GM21526 (cell line): Measurements from ENCODE around the gene TCF7L2.

Experiments used
- ATAC-seq: cut with Tn5 transposase; IDR thresholded peaks from one replicate; pipeline ENCODE4 v1.9.1; 2021; ENCODE audit warnings: moderate library complexity; ENCODE audit not compliant: unreplicated experiment, low FRiP score

Gene TCF7L2

GRCh38 chr10:112990271-112990670 lies 40.2 kb downstream of the TCF7L2 start:
- no peak for ATAC-seq

DNA sequence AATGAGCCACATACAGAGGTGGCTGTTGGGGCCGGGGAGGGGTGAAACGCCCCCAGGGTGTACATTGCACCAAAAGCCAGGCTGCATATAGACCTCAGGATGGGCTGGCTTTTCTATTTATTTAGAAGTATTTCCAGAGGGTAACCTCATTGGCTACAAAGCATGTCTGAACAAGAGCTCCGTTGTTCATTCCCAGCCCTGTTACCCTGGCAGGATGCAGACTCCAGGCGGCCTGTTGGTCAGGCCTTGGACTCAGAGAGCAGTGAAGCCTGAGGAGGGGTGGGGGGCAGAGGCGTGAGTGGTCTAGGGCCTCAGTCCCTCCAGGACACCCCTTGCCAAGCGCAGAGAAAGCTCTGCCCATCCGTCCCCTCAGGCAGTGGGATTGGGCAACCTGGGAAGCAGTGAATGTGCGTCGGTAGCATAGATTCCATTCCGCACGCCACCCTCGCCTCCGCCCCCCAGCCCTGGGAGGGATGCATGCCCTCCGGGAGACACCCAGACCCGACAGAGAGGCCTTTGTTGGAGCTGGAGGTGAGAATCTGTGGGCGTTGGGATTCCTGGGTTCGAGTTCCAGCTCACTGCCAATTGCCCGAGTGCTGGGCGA lies 41.9 kb downstream of the TCF7L2 start:
- no peak for ATAC-seq

GRCh38 chr10:112996462-112996861 lies 46.4 kb downstream of the TCF7L2 start:
- no peak for ATAC-seq

DNA sequence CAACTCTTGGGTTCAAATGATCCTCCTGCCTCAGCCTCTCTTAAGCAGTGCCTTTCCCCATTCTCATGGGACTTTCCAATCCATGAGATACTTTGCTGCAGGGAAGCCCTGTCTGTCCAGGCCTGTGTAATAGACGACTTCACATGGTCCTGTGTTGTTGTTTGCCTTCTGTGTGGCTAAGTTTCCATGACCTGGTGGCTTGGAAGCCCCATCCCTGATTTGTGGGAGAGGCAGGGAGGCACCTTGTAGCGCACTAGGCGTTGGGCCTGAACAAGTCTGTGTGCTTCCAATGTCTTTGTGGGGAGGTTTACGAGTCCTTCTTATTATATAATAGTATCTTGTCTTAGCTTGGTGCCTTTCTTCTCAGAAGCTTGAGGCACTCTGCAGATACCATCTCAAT lies 49.1 kb downstream of the TCF7L2 start:
- ATAC-seq = no peak

GRCh38 chr10:113000442-113000841 lies 50.4 kb downstream of the TCF7L2 start:
- no peak for ATAC-seq

GRCh38 chr10:113000876-113001598 lies 51.0 kb downstream of the TCF7L2 start:
- ATAC-seq = no peak

GRCh38 chr10:113001599-113002448 lies 51.8 kb downstream of the TCF7L2 start:
- no peak for ATAC-seq

- no peak for ATAC-seq
These were observed 52.4 kb downstream of the TCF7L2 start for GRCh38 chr10:113002449-113002777.

- no peak for ATAC-seq
These were observed 53.0 kb downstream of the TCF7L2 start for GRCh38 chr10:113003052-113003451.

DNA sequence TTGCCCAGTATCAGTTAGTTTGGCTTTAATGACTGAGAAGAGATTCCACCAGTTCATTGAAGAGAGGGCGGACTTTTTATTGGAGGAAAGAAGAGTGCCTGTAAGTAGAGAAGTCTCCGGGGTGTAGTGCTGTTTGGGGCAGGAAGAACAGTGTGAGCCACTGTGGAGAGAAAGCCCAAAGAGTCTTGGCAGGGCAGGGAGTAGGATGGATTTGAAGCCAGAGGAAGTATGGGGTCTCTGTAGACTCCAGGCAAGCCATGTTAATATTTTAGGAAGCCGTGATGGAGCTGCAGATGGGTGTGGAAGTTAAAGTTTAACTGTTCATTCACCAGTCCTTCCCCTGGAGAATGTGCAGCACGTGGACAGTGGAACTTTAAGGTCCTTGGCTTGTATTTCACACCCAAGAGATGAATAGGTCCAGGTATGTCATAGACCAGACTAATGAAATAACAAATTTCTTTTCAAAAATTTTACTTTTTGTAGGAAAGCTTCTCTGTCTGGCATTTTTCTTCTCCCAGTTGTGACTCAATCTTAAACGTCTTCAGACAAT lies 54.1 kb downstream of the TCF7L2 start:
- no peak for ATAC-seq

DNA sequence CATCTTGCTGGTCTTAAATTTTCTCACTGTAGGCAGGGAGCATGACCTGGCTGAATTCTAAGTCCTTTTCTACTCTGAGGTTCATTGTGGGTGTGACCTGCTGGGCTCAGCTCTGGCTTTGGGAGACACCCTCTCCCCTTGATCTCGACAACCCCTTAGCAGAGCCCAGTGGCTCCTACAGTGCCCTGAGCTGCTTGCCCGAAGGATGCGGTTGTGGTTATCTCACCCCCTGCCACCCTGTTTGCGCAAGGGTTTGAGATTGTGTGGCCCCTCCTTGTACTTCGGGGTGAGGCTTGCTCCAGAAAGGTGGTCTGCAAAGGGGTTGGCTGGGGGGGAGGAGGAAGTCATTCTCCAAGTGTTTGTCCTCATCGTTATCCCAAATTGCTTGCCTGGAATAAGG lies 55.3 kb downstream of the TCF7L2 start:
- ATAC-seq = no peak

DNA sequence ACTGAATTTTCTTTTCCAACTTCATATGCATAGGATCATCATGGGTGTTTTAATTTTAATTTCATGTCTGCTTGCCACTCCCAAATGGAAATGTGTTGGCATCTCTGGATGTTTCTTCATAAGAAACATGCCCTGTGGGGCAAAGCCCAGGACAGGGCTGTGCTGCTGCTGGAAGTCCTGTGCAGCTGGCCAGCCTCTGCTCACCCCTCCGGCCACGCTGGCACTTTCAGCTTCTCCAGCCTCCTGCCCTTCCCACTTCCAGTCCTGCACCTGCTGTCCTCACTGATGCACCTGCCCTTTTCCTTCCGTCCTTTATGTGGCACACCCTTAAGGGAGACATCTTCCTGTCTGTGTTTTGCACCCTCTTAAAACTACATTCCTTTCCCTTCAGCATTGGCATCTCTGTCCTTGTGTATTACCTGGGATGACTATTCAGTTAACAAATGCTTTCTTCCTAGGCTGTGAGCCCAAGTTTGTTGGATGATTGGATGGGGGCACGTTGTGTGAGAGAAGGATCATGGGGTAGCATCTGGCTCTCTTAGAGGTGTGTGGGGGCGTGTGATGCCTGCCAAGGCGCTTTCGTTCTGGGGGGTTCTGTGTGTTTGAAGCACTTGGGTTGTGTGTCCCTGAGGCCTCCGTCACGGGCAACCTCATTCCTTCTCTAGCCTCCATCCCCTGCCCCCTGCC lies 56.8 kb downstream of the TCF7L2 start:
- no peak for ATAC-seq

- ATAC-seq = no peak
These were observed 57.3 kb downstream of the TCF7L2 start for GRCh38 chr10:113007343-113007771.

DNA sequence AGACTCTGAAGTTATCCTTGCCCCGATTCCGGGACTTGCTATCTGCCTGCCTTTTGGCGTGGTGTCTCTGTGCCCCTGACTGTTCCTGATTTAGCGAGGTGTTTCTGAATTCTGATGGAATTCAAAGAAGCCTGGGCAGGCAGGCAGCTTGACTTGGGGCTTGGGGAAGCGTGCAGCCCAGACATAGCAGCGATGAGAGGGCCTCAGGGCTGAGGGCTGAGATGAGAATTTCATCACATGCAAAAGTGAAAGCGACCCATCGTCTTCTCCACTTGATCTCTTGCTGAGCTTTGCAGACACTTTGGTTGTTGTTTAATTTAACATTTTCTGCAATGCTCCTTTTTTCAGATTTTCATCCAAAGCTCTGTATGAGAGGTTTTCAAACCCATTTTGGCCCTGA lies 57.8 kb downstream of the TCF7L2 start:
- ATAC-seq = no peak

DNA sequence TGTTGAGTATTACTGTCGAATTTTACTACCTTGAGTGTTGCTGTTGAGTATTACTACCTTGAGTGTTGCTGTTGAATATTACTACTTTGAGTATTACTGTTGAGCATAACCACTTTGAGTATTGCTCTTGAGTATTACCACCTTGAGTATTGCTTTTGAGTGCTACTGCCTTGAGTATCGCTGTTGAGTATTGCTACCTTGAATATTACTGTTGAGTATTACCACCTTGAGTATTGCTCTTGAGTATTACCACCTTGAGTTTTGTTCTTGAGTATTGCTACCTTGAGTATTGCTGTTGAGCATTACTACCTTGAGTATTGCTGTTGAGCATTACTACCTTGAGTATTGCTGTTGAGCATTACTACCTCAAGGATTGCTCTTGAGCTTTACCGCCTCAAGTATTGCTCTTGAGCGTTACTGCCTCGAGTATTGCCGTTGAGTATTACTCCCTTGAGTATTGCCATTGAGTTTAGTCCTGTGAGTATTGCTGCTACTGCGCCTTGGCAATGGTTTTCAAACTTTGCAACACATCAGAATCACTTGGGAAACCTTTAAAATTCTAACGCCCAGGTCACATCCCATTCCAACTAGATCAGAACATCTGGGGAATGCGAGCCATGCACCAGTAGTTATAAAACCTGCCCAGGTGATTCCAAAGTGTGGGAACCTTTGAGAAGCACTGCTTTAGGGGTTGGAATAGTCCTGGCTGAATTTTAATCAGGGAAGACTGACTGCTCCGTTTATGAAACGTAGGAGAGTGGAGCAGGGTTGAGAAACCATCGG lies 61.7 kb downstream of the TCF7L2 start:
- no peak for ATAC-seq

DNA sequence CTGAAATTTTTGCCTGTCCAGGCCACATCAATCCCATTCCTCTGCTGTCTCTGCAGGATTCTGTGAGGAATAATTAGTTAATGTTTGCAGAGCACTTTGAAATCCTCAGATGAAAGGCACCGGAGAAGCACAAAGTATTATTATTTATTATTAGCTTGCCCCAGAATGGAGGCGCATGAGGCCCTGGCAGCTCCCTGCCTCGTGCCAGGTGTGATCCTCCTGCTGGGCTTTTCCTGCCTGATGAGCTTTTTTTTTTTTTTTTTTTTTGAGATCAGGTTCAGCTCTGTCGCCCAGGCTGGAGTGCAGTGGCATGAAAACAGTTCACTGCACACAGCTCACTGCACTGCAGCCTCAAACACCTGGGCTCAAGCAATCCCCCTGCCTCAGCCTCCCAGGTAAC lies 65.2 kb downstream of the TCF7L2 start:
- no peak for ATAC-seq

GRCh38 chr10:113017376-113017775 lies 67.3 kb downstream of the TCF7L2 start:
- ATAC-seq = no peak

DNA sequence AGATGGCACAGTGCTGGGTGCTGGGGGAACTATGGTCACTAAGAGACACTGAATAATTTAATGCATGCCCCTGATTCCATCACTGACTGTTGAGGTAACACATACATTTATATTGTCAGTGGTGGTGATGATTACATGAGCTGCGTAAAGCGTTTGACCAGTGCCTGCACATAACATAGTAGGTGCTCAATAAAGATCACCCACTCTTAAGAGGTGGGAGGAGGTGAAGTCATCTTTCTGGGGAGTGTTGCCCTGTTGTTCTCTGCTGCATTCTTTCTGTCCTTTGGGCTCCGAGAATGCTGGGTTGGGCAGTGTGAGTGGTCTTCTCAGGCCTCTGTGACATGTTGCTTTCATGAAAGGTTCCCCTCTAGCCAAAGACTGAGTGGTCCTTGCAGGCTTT lies 68.0 kb downstream of the TCF7L2 start:
- no peak for ATAC-seq

DNA sequence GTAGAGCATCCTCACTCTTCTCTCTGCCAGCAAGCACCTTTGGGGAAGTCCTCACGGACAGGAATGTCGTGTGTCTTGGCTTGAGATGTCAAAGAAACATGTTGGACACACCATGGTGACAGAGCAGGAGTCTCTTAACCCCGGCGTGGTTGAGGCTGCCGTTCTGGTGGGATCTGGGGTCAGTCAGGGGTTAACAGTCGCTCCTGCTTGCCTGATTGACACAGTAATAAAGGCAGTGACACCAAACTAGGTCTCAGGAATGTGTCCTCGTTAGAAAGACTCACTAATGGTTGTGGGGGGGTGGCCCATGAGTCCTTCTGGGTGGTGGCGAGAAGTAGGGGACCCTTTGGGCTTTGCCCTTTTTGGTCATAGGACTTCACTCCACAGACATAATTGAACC lies 69.0 kb downstream of the TCF7L2 start:
- ATAC-seq = no peak
